Astrocyte of the hippocampus (primary cell): ENCODE data around the gene PKP3.
"Not testable (repeated sequence)": the region's sequence is repeated elsewhere in the genome, so short reads cannot be mapped to it uniquely, and the experiment has no call there.

ENCODE experiments used
- DNase-seq: peaks from one replicate; pipeline ENCODE4 v3.0.0; 2011; ENCODE audit warnings: low read depth, low spot score

Gene PKP3

DNA sequence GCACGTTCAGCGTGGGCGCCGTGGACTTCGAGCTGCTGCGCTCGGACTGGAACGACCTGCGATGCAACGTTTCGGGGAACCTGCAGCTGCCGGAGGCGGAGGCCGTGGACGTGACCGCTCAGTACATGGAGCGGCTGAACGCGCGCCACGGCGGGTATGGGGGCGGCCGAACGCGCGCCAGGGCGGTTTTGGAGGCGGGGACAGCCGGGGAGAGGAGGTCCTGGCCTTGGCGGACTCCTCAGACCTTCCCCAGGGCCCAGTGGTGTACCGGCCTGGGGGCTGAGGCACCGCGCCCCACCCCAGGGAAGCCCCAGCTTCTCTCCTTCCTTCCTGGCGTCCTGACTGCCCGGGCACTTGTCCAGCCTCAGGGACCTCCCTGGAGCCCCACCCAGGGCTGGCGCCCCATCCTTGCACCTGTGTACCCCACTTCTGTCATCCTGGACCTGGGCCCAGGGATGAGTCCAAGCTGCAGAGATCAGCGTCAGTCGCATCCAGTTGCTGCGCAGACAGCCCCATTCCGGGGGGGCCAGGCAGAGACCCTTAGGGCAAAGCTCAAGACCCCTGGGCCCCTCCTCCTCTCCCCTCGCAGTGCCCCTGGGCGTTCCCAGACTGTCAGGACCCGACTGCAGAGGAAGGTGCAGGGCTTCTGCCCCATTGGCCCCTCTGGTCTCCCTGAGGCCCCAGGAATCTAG is 16.7 kb upstream of the PKP3 start:
- no peak for DNase-seq

GRCh38 chr11:377883-378500 is 16.0 kb upstream of the PKP3 start:
- no peak for DNase-seq

DNA sequence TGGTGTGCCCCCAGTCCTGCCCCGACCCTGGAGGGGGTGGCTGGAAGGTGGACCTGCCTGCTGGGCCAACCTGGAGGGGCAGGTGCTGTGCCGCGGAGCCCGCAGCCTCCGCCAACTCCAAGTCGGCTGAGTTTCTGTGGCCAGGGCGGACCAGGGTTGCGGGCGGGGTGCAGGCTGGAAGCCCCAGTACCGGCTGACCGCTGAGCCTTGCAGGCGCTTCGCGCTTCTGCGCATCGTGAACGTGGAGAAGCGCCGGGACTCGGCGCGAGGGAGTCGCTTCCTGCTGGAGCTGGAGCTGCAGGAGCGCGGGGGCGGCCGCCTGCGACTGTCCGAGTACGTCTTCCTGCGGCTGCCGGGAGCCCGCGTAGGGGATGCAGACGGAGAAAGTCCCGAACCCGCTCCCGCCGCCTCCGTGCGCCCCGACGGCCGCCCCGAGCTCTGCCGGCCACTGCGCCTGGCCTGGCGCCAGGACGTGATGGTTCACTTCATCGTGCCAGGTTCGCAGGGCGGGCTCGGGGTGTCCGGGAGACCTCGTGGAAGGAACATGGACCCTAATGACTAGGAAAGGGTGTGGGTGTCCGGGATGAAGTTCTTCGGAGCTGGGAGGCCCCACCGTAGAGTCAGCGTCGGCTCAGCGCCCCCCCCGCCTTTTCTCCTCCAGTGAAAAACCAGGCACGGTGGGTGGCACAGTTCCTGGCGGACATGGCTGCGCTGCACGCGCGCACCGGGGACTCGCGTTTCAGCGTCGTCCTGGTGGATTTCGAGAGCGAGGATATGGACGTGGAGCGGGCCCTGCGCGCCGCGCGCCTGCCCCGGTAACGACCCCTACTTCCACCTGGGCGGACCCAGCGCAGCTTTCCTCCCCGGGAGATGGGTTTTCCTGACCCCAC is 14.6 kb upstream of the PKP3 start:
- no peak for DNase-seq

DNA sequence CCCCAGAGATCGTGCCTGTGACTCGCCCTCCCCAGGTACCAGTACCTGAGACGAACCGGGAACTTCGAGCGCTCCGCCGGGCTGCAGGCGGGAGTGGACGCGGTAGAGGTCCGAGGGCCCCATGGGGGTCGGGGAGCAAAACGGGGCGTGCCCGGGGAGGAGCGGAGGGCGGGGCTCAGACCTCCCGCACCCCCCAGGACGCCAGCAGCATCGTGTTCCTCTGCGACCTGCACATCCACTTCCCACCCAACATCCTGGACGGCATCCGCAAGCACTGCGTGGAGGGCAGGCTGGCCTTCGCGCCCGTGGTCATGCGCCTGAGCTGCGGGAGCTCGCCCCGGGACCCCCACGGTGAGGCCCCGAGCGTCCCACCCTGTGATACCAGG is 13.9 kb upstream of the PKP3 start:
- no peak for DNase-seq

DNA sequence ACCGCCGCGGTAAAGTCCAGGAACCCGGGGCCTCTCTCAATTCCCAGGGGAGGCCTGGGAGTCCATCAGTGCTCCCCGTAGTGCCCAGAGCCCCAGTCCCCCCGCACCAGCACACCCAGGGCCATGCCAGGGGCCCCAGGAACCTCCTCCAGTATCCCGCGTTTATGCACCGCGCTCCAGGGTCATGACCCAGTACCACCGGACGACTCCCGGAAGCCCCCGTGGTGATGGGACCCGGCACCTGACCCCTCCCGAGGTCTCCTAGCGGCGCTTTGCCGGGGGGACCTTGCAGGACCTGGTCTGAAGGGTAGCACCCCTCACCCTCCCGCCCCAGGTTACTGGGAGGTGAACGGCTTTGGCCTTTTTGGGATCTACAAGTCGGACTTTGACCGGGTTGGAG is 13.5 kb upstream of the PKP3 start:
- DNase-seq = no peak

DNA sequence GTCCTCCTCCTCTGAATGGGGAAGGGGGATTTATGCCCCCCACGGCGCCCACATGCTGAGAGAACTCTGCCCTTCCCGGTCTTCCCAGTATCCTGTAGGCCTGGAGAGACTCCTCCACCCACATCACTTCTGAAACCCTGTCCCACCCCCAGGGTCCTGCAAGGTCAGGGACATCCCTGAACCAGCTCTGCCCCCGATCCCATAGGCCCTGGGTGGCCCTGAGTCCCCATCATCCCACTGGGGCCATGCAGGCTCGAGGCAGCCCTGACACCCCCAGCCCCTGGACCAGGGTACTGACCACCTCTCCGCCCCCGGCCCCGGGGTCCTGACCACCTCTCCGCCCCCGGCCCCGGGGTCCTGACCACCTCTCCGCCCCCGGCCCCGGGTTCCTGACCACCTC is 13.0 kb upstream of the PKP3 start:
- DNase-seq = no peak

DNA sequence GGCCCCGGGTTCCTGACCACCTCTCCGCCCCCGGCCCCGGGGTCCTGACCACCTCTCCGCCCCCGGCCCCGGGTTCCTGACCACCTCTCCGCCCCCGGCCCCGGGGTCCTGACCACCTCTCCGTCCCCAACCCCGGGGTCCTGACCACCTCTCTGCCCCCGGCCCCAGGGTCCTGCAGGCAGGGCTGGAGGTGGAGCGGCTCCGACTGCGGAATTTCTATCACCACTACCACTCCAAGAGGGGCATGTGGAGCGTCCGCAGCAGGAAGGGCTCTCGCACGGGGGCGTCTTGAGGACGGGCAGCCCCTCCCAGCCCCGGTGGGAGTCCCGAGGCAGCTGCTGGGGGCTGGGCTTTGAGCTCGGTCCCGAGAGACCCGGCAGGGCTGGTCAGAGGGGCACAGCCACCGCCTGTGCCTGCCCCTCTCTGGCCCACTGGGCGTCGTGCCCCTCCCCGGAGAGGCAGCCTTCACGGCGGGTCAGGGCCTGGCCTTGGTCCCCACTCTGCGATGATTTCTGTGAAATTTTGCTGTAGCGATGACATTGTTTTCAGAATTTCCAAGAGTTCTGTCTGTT is 12.4 kb upstream of the PKP3 start:
- DNase-seq = no peak

DNA sequence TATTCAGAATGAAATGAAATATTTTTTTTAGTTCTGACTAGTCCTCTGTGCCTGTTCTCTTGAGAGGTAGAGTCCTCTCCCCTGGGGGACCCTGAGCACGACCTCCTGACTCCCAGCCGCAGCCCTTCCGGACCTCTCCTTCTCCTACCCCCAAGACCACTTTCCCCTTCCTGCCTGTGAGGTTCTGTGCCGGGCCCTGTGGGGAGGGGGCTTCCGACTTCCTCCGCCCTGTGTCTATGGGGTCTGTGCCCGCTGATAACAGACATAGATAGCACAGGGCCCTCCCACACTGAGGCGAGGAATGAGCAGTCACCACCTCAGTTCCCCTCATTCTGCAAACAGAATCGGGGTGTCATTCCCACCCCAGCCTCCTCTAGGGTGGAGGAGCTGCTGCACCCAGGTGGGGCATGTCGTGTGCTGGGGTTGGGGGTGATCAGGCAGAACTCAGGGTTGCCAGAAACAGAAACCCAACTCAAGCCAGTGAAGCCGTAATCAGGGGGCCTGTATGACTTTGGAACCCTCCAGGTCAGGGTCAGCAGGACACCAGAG is 11.9 kb upstream of the PKP3 start:
- no peak for DNase-seq

GRCh38 chr11:383431-383830 is 10.6 kb upstream of the PKP3 start:
- DNase-seq = no peak

DNA sequence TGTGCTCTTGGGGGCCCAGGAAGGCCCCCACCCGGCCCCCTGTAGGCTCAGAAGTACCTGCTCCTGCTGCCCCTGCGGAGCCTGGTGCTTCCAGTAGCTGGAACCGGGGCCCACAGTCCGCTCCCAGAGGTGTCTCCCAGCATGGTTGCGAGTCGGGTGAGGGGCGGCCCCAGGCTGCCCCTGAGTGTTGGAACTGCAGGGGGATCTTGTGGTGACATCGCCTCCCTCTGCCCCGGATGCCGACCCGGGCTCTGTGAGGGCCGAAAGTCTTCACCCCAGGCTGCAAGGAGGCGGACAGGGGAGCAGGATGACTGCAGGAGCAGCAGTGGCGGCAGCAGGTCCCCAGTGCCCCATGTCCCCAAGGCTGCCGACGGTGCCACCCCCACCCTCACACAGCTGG is 9.5 kb upstream of the PKP3 start:
- no peak for DNase-seq

GRCh38 chr11:385594-386351 is 8.2 kb upstream of the PKP3 start:
- no peak for DNase-seq

GRCh38 chr11:386483-386882 is 7.5 kb upstream of the PKP3 start:
- no peak for DNase-seq

DNA sequence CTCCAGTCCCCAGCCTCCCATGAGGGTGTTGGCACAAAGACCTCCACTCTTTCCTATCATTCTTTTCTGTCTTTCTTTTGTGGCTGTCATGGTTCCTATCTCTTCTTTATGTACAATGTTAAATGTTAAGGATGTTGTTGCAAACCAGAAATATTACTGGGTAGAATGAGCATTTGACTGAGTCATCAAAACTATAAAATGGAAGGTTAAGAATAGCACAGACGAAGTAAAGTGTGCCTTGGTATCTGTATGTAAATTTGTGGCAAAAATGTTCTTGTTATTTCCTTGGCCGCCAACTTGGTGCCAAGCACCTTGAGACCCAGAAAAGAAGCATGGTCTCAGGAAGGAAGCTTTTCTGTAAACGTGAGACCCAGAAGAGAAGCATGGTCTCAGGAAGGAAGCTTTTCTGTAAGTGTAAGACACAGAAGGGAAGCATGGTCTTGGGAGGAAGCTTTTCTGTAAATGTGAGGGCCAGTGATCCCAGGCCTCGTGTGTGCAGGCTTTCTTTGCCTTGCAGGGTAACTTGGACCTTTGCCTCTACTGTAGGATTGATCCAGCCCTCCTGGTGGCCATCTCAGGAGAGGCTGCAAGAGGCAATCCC is 6.7 kb upstream of the PKP3 start:
- DNase-seq = no peak

- not testable (repeated sequence) for DNase-seq
Measured at GRCh38 chr11:389369-389768, 4.6 kb upstream of the PKP3 start.

DNA sequence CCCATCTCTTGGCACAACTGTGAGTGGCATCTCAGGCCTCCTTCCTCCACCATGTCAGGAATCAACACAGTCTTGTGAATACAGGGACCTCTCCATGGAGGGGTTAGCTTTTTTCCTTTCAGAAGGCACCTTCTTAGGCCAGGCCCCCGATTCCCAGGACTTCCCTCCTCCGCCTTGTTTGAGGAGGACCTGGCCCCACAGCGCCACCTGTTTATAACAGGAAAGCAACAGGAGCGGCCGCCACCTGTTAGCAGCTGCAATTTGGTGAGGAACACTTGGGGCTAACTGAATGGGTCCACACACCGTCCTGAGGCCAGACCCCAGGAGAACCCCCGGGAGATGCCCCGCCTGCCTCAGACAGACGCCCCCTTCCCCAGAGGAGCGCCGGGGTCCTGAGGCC is 3.8 kb upstream of the PKP3 start:
- DNase-seq = no peak

DNA sequence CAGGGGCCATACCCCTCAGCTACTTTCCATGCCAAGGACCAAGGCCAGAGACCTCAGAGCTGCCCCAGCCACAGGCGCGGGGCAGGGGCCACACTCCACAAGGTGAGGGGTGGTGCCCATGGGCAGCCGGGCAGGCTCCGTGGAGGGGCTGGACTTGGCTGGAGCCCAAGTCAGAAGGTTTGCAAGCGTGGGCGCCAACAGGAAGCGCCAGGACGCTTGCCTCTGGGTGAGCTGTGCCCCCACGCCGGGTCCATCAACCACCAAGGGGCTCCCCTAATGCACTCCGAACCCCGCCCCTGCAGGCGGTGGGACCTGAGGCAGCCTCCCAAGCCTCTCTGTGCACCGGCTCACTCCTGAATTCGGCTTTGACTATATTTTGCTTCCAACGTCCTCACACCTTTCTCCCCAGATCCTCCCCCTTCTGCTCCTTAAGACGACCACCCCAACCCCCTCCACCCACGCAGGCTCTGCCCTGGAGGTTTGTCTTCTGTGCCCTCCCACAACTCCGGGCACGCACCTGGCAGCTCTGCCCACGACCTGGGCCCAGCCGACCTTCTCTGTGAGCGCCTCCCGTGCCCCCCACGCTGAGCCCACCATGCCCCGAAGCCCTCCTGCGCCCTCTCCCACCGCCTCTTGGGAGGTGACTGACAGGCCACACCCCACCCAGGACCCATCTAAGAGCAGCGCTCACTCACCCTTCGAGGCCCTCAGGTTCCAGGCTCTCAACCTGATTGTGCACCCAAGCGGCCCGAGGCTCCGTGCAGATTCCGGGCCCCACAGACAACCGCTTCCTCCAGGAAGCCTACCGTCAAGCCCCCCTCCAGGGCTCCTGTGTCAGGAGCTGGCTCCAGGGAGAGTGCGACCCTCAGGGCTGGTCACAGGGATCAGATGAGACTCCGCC is 2.6 kb upstream of the PKP3 start:
- no peak for DNase-seq

- DNase-seq = no peak
Measured at GRCh38 chr11:392102-392777, 1.8 kb upstream of the PKP3 start.

- DNase-seq = peak; percentile 84
Measured at GRCh38 chr11:393219-394033, 583 bp upstream of the PKP3 start.
